ENCODE results near the gene LRRC10B.

Gene LRRC10B

GRCh38 chr11:61555051-61555969, 46.8 kb downstream of the LRRC10B start:
- Histone ChIP-seq H3K4me3 (ENCODE audit: low read length) (peak overlapping the region; percentile 4; the same call in 1 of the 2 replicates), H3K27ac (ENCODE audit: low read length) (no peak overlapping the region), H3K27me3 (ENCODE audit: control insufficient read depth, insufficient read depth, low read length) (no peaks in the 10 kb centered on the region), H3K9me3 (ENCODE audit: control insufficient read depth, insufficient read depth, low read length) (no peaks in the 10 kb centered on the region), H3K4me1 (ENCODE audit: control insufficient read depth, insufficient read depth, low read length) (peaks cover 9% of the 10 kb centered on the region), H3K36me3 (ENCODE audit: control insufficient read depth, insufficient read depth, low read length) (no peaks in the 10 kb centered on the region)
- WGBS (ENCODE audit: insufficient coverage, insufficient read length): no CpG with 5 or more reads among the region's 57 CpGs
- no peak for DNase-seq (ENCODE audit: low read depth, low spot score)

- no CpG with 5 or more reads among the region's 10 CpGs for WGBS (ENCODE audit: insufficient coverage, insufficient read length)
Observed at GRCh38 chr11:61555978-61556377, 47.4 kb downstream of the LRRC10B start.

GRCh38 chr11:61556621-61557020, 48.1 kb downstream of the LRRC10B start:
- H3K9me3 ChIP-seq (ENCODE audit: control insufficient read depth, insufficient read depth, low read length): no peaks in the 10 kb centered on the region
- no CpG with 5 or more reads among the region's 3 CpGs for WGBS (ENCODE audit: insufficient coverage, insufficient read length)
- no peaks in the 10 kb centered on the region for H3K36me3 ChIP-seq (ENCODE audit: control insufficient read depth, insufficient read depth, low read length)
- H3K4me1 ChIP-seq (ENCODE audit: control insufficient read depth, insufficient read depth, low read length): peaks cover 9% of the 10 kb centered on the region
- DNase-seq (ENCODE audit: low read depth, low spot score): no peak
- H3K4me3 ChIP-seq (ENCODE audit: low read length): no peak overlapping the region
- no peaks in the 10 kb centered on the region for H3K27me3 ChIP-seq (ENCODE audit: control insufficient read depth, insufficient read depth, low read length)
- H3K27ac ChIP-seq (ENCODE audit: low read length): no peak overlapping the region

More at GRCh38 chr11:61555978-61556377, 47.4 kb downstream of the LRRC10B start:
- Histone ChIP-seq H3K4me1 (ENCODE audit: control insufficient read depth, insufficient read depth, low read length) (peaks cover 9% of the 10 kb centered on the region), H3K27ac (ENCODE audit: low read length) (no peak overlapping the region), H3K27me3 (ENCODE audit: control insufficient read depth, insufficient read depth, low read length) (no peaks in the 10 kb centered on the region), H3K4me3 (ENCODE audit: low read length) (no peak overlapping the region), H3K9me3 (ENCODE audit: control insufficient read depth, insufficient read depth, low read length) (no peaks in the 10 kb centered on the region), H3K36me3 (ENCODE audit: control insufficient read depth, insufficient read depth, low read length) (no peaks in the 10 kb centered on the region)
- DNase-seq (ENCODE audit: low read depth, low spot score): no peak

Measured in iPS DF 6.9 (cell line).